PFSK-1 (cell line): ENCODE results near the gene METTL26.

Experiments
- POLR2AphosphoS5 ChIP-seq: IDR thresholded peaks from 2 replicates; pipeline ENCODE4 v1.6.1; 2012; ENCODE audit warnings: low read depth, mild to moderate bottlenecking, control low read depth, low read length, moderate library complexity
- SIN3A ChIP-seq: IDR thresholded peaks from 2 replicates; pipeline ENCODE4 v1.6.1; 2012; ENCODE audit warnings: mild to moderate bottlenecking, low read length, moderate library complexity, borderline replicate concordance; ENCODE audit not compliant: insufficient read depth
- TF ChIP-seq, protein P1 (sequence below), 2 experiments: IDR thresholded peaks; 2 replicates each; pipeline versions ENCODE4 v1.6.1 to v1.8.0; 2011 to 2012; ENCODE audit warnings: low read depth in 2 of 2, low read length in 2 of 2, control low read depth in 1 of 2, inconsistent platforms in 1 of 2, mild to moderate bottlenecking in 1 of 2, moderate library complexity in 1 of 2; ENCODE audit not compliant: insufficient read depth in 1 of 2

- TF ChIP-seq POLR2AphosphoS5, result no peak
- TF ChIP-seq SIN3A, result no peak
- TF ChIP-seq, protein P1, sequence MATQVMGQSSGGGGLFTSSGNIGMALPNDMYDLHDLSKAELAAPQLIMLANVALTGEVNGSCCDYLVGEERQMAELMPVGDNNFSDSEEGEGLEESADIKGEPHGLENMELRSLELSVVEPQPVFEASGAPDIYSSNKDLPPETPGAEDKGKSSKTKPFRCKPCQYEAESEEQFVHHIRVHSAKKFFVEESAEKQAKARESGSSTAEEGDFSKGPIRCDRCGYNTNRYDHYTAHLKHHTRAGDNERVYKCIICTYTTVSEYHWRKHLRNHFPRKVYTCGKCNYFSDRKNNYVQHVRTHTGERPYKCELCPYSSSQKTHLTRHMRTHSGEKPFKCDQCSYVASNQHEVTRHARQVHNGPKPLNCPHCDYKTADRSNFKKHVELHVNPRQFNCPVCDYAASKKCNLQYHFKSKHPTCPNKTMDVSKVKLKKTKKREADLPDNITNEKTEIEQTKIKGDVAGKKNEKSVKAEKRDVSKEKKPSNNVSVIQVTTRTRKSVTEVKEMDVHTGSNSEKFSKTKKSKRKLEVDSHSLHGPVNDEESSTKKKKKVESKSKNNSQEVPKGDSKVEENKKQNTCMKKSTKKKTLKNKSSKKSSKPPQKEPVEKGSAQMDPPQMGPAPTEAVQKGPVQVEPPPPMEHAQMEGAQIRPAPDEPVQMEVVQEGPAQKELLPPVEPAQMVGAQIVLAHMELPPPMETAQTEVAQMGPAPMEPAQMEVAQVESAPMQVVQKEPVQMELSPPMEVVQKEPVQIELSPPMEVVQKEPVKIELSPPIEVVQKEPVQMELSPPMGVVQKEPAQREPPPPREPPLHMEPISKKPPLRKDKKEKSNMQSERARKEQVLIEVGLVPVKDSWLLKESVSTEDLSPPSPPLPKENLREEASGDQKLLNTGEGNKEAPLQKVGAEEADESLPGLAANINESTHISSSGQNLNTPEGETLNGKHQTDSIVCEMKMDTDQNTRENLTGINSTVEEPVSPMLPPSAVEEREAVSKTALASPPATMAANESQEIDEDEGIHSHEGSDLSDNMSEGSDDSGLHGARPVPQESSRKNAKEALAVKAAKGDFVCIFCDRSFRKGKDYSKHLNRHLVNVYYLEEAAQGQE (IDR thresholded peaks at IDR 0.05; ENCODE audit: insufficient read depth in 1 of 2, low read depth in 2 of 2, low read length in 2 of 2), result no peak
Measured at GRCh38 chr16:621526-622105, 14.5 kb downstream of the METTL26 start.
